Activated CD8-positive, alpha-beta memory T cell treated with anti-CD3 and anti-CD28 coated beads, Interleukin-2, amount 50 U/mL, for 4 hours (primary cell): Measurements from ENCODE around the gene DPAGT1.

Experiments
- DNase-seq: peaks from one replicate; pipeline ENCODE4 v3.0.0-alpha.2; 2020

The DPAGT1 gene

DNA sequence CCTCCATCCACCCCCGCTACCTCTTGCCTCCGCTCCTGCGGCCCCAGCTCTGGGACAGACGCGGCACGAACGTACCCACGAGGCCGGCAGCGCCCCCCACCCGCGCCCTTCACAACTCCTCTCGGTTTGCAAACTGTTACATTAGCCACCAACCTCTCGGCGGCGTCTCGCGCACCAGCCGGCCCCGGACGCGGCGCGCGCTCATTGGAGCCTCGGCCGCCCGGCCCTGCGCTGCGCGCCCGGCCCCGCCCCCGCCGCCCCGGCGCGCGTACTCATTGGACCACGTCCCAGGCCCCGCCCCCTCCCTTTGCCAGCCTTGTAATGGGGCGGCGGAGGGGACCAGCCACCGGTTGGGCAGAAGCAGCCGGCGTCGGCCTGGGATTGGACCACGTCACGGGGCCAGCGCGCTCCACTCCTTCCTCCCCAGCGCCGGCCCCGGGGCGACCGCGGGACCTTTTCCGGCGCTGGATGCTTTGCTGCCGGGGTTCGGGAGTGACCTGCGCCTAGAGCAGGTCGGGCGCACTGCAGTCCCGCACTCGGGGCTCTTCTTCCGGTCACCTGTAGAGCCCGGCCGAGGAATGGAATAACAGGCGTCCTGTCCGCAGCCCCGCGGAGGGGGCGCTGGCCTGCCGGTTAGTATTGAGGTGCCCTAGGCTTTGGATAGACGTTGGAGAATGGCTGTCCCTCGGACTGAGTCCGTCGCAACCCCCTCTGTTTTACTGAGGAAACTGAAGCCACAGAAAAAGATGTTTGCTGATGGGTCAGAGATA lies 44.5 kb downstream of the DPAGT1 start, which contains the start of gene HYOU1:
Gene HYOU1 (minus strand): TSS at position 206 of the 770 bp plus-strand sequence. CDS start 1,045 bp downstream, outside the sequence.
- peak; percentile 99 for DNase-seq

DNA sequence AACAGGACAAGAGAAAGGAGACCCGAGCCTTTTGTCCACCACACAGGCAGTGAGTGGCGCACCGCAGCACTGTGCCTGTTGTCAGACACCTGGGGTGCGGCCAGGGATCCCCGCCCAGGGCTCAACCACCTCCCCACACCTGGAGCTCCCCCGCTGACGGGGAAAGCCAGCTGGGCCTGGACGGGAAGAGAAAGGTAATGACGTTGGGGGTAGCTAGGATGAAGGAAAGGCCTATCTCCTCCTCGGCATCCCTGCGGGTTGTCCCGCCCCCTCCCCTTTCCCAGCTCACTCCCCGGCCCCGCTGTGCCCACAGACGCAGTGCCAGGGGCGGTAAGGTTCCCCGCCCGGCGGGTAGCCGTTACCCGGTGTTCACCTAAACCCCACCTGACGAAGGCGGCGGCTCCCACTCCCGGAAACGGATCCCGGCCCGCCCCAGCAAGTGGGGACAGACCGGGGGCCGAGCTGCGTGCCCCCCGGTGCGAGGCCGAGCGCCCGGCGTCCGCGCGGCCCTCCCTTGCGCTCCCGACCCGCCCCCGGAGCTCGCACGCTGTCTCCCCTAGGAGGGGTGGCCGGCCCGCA lies 45.1 kb downstream of the DPAGT1 start:
- DNase-seq = peak; percentile 51

DNA sequence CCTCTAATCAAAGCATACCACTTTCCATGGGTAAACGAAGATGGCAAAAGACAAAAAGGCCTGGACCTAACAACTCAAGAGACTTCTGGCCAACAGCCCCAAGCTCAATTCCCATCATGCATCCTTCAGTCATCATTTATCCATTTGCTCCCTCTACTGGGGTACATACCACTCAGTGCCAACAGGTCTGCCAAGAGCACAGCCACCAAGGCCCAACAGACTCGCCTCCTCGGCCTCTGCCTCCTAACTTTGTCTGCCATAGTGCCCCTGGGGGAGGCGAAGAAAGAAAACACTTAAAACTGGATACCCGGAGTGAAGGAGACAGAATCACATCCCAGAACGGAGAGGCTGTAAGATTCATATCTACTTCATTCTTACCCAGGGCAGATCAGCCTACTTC lies 45.8 kb downstream of the DPAGT1 start:
- no peak for DNase-seq

- DNase-seq = no peak
These were observed 47.2 kb downstream of the DPAGT1 start for GRCh38 chr11:119054418-119054817.

DNA sequence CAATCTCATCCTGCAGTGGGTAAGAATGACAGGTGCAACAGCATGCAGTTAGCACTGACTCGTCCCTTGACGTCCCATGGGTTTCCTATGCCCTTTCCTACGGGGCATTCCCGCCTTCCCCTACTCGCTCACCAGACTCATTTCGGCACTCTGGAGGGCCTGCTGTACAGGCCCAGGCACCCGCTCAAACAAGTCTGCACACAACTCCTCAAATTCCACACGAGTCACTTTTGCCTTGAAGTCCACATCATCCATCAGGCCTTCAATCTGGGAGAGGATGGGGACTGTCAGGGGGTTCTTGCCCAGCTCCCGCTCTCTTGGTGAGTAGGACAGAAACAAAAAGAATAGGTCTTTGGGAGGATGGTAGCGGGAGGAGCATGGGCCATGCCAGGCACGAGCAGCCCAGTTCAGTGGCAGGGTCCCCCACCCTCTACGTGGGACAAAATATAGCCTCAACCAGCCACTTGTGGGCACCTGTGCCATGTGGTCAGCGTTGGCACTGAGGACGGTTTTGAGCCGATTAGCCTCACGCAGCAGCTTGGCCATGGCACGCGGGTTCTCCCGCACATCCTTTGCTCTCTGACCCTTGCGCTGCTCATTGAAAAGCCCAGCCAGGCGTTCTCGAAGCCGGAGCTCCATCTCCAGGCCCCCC lies 49.4 kb downstream of the DPAGT1 start:
- DNase-seq = no peak

- DNase-seq = no peak
These were observed 50.1 kb downstream of the DPAGT1 start for GRCh38 chr11:119051440-119052162.

DNA sequence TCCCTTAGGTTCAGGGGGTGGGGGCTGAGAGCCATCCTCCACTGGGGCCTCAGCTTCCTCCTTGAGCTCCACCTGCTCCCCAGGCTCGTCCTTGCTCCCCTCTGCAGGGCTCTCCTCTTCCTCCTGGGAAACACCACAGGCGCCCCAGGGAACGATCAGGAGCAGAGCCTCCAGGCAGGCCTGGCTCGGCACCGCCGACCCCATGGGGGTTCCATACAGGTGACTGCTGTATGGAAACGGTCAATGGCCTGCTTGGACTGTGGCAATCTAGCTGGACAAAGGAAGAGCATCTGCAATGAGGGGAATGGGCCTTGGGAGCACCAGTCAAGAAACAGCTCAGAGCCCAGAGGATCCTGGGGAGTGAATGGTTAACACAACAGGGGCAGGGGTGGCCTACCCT lies 52.6 kb downstream of the DPAGT1 start:
- no peak for DNase-seq

DNA sequence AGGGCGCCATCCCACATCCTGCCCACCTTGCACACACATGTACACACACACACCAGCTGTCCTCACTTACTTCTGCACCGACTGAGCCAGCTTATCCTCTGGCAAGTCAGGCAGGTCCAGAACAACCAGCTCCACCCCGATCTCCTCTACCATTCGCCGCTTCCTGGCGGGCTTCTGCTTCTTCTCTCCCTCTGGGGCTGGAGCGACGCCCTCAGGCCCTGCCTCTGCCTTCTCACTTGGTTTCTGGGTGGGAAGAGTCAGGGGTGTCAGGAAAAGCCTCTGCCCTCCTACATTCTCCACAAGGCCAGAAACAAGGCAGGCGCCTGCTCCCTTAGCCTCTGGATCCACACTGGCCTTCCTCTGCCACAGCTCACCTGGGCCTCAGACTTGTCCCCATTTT lies 53.0 kb downstream of the DPAGT1 start:
- no peak for DNase-seq

- no peak for DNase-seq
These were observed 54.4 kb downstream of the DPAGT1 start for GRCh38 chr11:119047205-119047604.
